ENCODE results near the gene FNDC3B. TPM values are rescaled to one million over a fixed set of nuclear protein-coding genes. Genes with fewer than 3 reads are reported as not detected.

Gene FNDC3B
- total RNA-seq, 1 donor from 2014 or later = 79.2 TPM

DNA sequence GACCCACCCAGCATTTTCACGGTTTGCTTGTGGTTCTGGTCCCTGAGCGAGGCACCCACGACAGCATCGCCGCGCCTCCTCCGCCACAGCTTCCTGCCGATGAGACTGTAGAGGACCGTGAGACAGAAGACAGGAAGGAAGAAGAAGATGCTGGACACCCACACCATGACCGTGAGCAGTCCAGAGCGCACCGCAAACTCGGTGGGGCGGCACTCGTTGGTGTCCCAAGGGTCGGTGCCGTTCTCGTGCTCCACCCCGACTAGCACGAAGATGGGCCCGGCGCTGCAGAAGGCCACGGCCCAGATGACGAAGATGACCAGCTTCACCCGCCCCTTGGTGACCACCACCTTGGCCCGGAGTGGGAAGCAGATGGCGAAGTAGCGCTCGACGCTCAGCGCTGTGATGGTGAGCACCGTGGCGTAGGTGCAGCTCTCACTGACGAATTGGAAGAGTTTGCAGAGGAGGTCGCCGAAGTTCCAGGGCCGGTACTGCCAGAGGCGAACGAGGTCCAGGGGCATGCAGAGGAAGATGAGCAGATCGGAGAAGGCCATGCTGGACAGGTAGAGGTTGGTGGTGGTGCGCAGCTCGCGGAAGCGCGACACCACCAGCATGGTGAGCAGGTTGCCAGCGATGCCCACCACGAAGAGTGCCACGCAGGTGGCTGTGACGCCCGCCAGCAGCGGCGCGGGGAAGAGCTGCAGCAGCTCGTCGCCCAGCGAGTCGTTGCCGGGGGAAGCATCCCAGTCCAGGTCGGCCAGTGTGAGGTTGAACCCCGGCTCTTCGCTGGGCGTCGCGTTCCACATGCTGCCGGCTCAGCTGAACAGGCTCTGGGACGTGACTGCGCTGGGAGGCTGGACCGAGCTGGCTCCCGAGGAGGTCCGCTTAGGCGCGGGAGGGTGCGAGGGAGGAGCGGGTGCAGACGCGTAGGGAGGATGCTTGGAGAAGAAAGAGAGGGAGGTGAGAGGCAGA lies 408.5 kb downstream of the FNDC3B start, which contains the start of gene GHSR:
GHSR (minus strand) TSS at position 846 of the 969 bp plus-strand sequence; CDS start at position 803, 43 bp downstream.
- H3K9me3 Mint-ChIP-seq = peaks cover 15% of the 10 kb centered on the region
- TF ChIP-seq, protein P1, sequence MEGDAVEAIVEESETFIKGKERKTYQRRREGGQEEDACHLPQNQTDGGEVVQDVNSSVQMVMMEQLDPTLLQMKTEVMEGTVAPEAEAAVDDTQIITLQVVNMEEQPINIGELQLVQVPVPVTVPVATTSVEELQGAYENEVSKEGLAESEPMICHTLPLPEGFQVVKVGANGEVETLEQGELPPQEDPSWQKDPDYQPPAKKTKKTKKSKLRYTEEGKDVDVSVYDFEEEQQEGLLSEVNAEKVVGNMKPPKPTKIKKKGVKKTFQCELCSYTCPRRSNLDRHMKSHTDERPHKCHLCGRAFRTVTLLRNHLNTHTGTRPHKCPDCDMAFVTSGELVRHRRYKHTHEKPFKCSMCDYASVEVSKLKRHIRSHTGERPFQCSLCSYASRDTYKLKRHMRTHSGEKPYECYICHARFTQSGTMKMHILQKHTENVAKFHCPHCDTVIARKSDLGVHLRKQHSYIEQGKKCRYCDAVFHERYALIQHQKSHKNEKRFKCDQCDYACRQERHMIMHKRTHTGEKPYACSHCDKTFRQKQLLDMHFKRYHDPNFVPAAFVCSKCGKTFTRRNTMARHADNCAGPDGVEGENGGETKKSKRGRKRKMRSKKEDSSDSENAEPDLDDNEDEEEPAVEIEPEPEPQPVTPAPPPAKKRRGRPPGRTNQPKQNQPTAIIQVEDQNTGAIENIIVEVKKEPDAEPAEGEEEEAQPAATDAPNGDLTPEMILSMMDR (conservative IDR thresholded peaks at IDR 0.05) = no peak
- H3K27me3 Mint-ChIP-seq = peaks cover 84% of the 10 kb centered on the region
- H3K4me3 Mint-ChIP-seq = no peak within 1 kb of the TSS
- no peaks in the 10 kb centered on the region for H3K36me3 Mint-ChIP-seq
- H3K27ac Mint-ChIP-seq = no peak within 1 kb of the TSS
- no peak for DNase-seq (ENCODE audit: extremely low spot score, unreplicated experiment)
- H3K4me1 Mint-ChIP-seq (ENCODE audit: unreplicated experiment) = no peaks in the 10 kb centered on the region

DNA sequence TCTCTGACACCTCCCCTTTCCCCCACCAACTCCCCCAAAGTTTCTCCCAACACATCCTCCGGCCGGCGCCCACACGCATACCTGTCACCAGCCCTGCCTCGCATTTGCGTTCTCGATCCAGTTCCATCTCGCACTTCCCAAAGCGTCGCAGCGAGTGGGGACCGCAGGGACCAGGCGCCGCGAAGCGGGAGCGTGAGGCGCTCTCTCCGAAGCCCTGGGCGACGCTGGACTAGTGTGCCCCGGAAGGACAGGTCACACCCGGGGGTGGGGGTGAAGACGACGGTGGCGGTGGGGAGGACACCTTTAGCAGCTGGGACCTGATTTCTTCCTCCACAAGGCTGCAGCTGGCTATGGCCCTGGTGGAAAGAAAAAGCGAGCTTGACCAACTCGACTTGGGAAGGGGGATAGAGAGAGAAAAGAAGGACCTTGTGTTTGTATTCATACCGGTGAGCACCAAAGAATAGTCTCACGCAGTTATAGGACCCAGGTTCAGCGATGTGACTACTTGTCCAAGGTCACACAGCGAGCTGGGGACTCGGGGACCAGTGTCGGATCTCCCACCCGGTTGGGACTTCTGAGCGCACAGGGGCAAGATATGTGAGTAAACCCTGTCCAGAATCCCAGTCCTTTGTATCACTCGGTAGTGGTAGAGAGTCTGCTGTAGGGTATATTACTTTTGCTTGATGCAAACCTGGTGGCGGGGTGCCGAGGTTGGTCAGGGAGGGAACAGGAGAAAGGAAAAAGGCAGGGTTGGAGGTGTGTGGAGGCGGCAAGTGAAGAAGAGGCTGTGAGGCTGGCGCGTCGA lies 409.5 kb downstream of the FNDC3B start:
- no peak overlapping the region for H3K4me3 Mint-ChIP-seq
- no peak for DNase-seq (ENCODE audit: extremely low spot score, unreplicated experiment)

DNA sequence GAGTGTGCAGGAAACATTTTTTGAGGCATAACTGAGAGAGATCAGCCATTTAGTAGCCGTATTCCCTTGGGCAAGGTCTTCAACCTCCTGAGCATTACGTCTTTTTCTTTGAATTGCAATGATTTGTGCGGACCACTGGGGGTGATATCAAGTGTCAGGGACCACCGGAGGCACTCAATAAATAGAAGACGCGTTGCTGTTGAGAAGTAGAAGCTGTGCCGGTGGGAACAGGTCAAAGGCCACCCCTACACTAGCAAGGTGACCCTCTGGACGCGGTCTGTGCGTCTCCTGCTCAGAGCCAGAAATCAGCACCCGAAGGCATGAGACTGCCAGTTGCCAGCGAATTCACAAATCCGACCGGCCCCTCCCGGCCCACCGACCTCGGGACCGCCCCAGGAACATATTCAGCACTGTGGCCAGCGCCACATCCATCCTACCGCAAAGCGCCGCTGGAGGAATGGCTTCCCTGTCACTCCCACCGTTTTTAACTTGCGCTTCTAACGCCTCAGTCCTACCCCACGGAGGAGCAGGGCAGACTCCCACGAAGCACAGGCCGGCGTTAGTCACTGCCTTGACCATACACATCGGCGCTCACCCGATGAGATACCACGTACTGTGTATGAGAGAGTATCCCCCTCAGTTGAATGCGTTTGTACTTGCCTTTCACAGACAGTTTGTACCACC lies 410.2 kb downstream of the FNDC3B start:
- Mint-ChIP-seq H3K4me3 (peak overlapping the region; percentile 14), H3K9me3 (peaks cover 15% of the 10 kb centered on the region), H3K27me3 (peaks cover 87% of the 10 kb centered on the region), H3K27ac (no peak overlapping the region), H3K4me1 (ENCODE audit: unreplicated experiment) (no peaks in the 10 kb centered on the region), H3K36me3 (no peaks in the 10 kb centered on the region)
- peak; percentile 73 for DNase-seq (ENCODE audit: extremely low spot score, unreplicated experiment)
- TF ChIP-seq, protein P1 (conservative IDR thresholded peaks at IDR 0.05) = peak; percentile 24

More for the DNA sequence above, 409.5 kb downstream of the FNDC3B start:
- TF ChIP-seq, protein P1 (conservative IDR thresholded peaks at IDR 0.05) = no peak
- no peaks in the 10 kb centered on the region for H3K36me3 Mint-ChIP-seq
- H3K9me3 Mint-ChIP-seq = peaks cover 15% of the 10 kb centered on the region
- H3K4me1 Mint-ChIP-seq (ENCODE audit: unreplicated experiment) = no peaks in the 10 kb centered on the region
- no peak overlapping the region for H3K27ac Mint-ChIP-seq
- H3K27me3 Mint-ChIP-seq = peaks cover 83% of the 10 kb centered on the region

Other genes starting within 250 kb of the FNDC3B start
- 33.3 and 44.6 TPM in 2 replicates for gene PLD1, start 229.1 kb upstream of the FNDC3B start, total RNA-seq (ENCODE audit: low replicate concordance)
- gene TMEM212, start 196.2 kb upstream of the FNDC3B start, total RNA-seq (ENCODE audit: low replicate concordance) = not detected in 2 replicates

Measured in type B pancreatic cell (in vitro differentiated cells).